Measurements from ENCODE around the gene TIMP4.

TIMP4 gene

GRCh38 chr3:12150112-12150511 lies 8.6 kb downstream of the TIMP4 start:
- TF ChIP-seq CTCF (IDR thresholded peaks at IDR 0.05; ENCODE audit: control insufficient read depth, extremely low read depth, insufficient read depth): no peak

GRCh38 chr3:12149029-12149428 lies 9.7 kb downstream of the TIMP4 start:
- TF ChIP-seq CTCF (IDR thresholded peaks at IDR 0.05; ENCODE audit: control insufficient read depth, extremely low read depth, insufficient read depth): no peak
- no peak overlapping the region for H3K4me3 ChIP-seq (ENCODE audit: low read depth, low read length)
- DNase-seq (ENCODE audit: low read depth): no peak

More at GRCh38 chr3:12150112-12150511, 8.6 kb downstream of the TIMP4 start:
- no peak overlapping the region for H3K4me3 ChIP-seq (ENCODE audit: low read depth, low read length)
- no peak for DNase-seq (ENCODE audit: low read depth)

- H3K4me3 ChIP-seq (ENCODE audit: low read depth, low read length): no peak overlapping the region
- no peak for TF ChIP-seq CTCF (IDR thresholded peaks at IDR 0.05; ENCODE audit: control insufficient read depth, extremely low read depth, insufficient read depth)
- no peak for DNase-seq (ENCODE audit: low read depth)
Observed at GRCh38 chr3:12148183-12148940, 10.3 kb downstream of the TIMP4 start.

GRCh38 chr3:12147049-12147780 lies 11.5 kb downstream of the TIMP4 start:
- H3K4me3 ChIP-seq (ENCODE audit: low read depth, low read length): no peak overlapping the region
- no peak for DNase-seq (ENCODE audit: low read depth)
- TF ChIP-seq CTCF (IDR thresholded peaks at IDR 0.05; ENCODE audit: control insufficient read depth, extremely low read depth, insufficient read depth): no peak

- DNase-seq (ENCODE audit: low read depth): no peak
- H3K4me3 ChIP-seq (ENCODE audit: low read depth, low read length): no peak overlapping the region
- no peak for TF ChIP-seq CTCF (IDR thresholded peaks at IDR 0.05; ENCODE audit: control insufficient read depth, extremely low read depth, insufficient read depth)
Observed at GRCh38 chr3:12143949-12144504, 14.7 kb downstream of the TIMP4 start.

- TF ChIP-seq CTCF (IDR thresholded peaks at IDR 0.05; ENCODE audit: control insufficient read depth, extremely low read depth, insufficient read depth): no peak
- no peak overlapping the region for H3K4me3 ChIP-seq (ENCODE audit: low read depth, low read length)
- DNase-seq (ENCODE audit: low read depth): no peak
Observed at GRCh38 chr3:12142476-12142875, 16.2 kb downstream of the TIMP4 start.

Data from LNCaP clone FGC (cell line).